ENCODE measurements around the gene OR9Q1.

DNA sequence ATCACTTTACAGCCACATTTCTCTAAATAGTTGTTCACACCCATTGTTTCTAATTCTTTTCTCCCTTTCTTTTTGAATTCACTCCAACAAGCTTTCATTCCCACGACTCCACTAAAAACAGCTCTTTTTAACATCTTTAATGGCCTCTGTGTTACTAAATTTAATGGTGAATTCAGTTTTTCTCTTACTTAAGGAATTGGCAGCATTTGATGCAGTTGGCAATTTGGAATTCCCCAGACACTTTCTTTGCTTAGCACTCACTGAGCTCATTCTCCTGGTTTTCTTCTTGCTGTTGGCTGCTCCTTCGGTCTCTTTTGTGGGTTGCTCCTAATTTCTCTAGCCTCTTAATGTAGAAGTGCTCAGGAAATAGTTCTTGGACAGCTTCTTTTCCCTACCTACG, 40.5 kb upstream of the OR9Q1 start:
- TF ChIP-seq, protein P1, sequence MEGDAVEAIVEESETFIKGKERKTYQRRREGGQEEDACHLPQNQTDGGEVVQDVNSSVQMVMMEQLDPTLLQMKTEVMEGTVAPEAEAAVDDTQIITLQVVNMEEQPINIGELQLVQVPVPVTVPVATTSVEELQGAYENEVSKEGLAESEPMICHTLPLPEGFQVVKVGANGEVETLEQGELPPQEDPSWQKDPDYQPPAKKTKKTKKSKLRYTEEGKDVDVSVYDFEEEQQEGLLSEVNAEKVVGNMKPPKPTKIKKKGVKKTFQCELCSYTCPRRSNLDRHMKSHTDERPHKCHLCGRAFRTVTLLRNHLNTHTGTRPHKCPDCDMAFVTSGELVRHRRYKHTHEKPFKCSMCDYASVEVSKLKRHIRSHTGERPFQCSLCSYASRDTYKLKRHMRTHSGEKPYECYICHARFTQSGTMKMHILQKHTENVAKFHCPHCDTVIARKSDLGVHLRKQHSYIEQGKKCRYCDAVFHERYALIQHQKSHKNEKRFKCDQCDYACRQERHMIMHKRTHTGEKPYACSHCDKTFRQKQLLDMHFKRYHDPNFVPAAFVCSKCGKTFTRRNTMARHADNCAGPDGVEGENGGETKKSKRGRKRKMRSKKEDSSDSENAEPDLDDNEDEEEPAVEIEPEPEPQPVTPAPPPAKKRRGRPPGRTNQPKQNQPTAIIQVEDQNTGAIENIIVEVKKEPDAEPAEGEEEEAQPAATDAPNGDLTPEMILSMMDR (IDR thresholded peaks at IDR 0.05; ENCODE audit: low read depth, low read length, missing input control): no peak
- TF ChIP-seq HNF4G (IDR thresholded peaks at IDR 0.05) (no peak), GABPA (IDR thresholded peaks at IDR 0.05 in 1 of 2, conservative IDR thresholded peaks at IDR 0.05 in 1 of 2) (no peak)
- TF ChIP-seq, protein P2, sequence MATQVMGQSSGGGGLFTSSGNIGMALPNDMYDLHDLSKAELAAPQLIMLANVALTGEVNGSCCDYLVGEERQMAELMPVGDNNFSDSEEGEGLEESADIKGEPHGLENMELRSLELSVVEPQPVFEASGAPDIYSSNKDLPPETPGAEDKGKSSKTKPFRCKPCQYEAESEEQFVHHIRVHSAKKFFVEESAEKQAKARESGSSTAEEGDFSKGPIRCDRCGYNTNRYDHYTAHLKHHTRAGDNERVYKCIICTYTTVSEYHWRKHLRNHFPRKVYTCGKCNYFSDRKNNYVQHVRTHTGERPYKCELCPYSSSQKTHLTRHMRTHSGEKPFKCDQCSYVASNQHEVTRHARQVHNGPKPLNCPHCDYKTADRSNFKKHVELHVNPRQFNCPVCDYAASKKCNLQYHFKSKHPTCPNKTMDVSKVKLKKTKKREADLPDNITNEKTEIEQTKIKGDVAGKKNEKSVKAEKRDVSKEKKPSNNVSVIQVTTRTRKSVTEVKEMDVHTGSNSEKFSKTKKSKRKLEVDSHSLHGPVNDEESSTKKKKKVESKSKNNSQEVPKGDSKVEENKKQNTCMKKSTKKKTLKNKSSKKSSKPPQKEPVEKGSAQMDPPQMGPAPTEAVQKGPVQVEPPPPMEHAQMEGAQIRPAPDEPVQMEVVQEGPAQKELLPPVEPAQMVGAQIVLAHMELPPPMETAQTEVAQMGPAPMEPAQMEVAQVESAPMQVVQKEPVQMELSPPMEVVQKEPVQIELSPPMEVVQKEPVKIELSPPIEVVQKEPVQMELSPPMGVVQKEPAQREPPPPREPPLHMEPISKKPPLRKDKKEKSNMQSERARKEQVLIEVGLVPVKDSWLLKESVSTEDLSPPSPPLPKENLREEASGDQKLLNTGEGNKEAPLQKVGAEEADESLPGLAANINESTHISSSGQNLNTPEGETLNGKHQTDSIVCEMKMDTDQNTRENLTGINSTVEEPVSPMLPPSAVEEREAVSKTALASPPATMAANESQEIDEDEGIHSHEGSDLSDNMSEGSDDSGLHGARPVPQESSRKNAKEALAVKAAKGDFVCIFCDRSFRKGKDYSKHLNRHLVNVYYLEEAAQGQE (IDR thresholded peaks at IDR 0.05): no peak
- TF ChIP-seq, protein P3, sequence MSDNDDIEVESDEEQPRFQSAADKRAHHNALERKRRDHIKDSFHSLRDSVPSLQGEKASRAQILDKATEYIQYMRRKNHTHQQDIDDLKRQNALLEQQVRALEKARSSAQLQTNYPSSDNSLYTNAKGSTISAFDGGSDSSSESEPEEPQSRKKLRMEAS (IDR thresholded peaks at IDR 0.05): no peak
- TF ChIP-seq, protein P4, sequence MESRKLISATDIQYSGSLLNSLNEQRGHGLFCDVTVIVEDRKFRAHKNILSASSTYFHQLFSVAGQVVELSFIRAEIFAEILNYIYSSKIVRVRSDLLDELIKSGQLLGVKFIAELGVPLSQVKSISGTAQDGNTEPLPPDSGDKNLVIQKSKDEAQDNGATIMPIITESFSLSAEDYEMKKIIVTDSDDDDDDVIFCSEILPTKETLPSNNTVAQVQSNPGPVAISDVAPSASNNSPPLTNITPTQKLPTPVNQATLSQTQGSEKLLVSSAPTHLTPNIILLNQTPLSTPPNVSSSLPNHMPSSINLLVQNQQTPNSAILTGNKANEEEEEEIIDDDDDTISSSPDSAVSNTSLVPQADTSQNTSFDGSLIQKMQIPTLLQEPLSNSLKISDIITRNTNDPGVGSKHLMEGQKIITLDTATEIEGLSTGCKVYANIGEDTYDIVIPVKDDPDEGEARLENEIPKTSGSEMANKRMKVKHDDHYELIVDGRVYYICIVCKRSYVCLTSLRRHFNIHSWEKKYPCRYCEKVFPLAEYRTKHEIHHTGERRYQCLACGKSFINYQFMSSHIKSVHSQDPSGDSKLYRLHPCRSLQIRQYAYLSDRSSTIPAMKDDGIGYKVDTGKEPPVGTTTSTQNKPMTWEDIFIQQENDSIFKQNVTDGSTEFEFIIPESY (IDR thresholded peaks at IDR 0.05): no peak
- TF ChIP-seq, protein P5, sequence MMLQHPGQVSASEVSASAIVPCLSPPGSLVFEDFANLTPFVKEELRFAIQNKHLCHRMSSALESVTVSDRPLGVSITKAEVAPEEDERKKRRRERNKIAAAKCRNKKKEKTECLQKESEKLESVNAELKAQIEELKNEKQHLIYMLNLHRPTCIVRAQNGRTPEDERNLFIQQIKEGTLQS (IDR thresholded peaks at IDR 0.05): no peak
